Uterus (tissue), 2 donors: ENCODE data around the gene TSACC.

Experiments
- CTCF ChIP-seq, 4 experiments: fragments of 200-600 bp in 2 of 4; fragments of 450-650 bp in 2 of 4; sonication (generic) in 2 of 4; IDR thresholded peaks; one replicate each; pipeline ENCODE4 v1.5.1; 2016 to 2019; ENCODE audit warnings: antibody characterized with exemption in 4 of 4, mild to moderate bottlenecking in 2 of 4, moderate library complexity in 1 of 4
- POLR2A ChIP-seq, 2 donors: fragments of 450-650 bp; IDR thresholded peaks; one replicate each; pipeline ENCODE4 v1.6.1; 2016; ENCODE audit warnings: antibody characterized with exemption in 2 of 2, mild to moderate bottlenecking in 1 of 2, moderate library complexity in 1 of 2

- TF ChIP-seq CTCF (IDR thresholded peaks at IDR 0.05) (no peak), POLR2A (IDR thresholded peaks at IDR 0.05) (no peak)
Measured at GRCh38 chr1:156382561-156382960, 44.2 kb downstream of the TSACC start.
